ENCODE data around the gene CCT8L2. TPM values are rescaled to one million over a fixed set of nuclear protein-coding genes. Genes with fewer than 3 reads are reported as not detected.
"Not testable (repeated sequence)": the region's sequence is repeated elsewhere in the genome, so short reads cannot be mapped to it uniquely, and the experiment has no call there.

The CCT8L2 gene
- total RNA-seq, 1 donor from 2014 or later: not detected

DNA sequence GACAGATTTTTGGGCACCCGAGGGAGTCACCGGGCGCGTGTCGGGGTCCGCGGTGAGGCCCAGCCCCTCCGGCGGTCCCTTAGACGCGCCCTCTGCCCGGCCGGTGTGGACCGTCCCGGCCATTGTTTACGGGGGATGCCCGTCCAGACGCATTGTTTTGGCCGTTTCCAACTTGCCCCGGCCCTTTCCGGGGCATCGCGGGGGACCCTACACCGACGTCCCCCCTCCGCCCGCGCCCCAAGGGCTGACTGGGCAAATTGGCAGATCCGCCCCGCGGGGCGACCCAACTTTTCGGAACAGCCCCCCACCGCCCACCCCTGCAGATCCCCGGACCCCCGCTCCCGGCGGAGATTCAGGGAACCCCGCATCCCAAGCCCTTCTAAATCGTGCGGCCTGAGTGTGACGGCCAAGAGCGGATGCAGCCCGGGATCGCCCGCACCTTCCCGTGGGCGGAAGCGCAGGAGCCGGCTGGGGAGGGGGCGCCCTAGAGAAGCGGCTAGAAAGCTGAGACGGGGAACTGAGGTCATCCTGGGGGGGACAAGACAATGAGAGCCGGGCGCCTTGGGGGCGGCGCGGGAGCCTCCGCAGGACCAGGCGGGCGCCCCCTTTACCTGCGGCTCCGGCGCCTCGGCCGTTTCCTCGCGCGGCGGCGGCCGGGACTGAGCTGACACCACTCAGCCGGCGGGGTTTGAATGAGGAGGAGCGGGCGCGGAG is 17.1 kb upstream of the CCT8L2 start:
- Mint-ChIP-seq H3K27me3 (ENCODE audit: unreplicated experiment) (peaks cover 17% of the 10 kb centered on the region), H3K4me1 (ENCODE audit: low read depth, unreplicated experiment) (no peaks in the 10 kb centered on the region)

DNA sequence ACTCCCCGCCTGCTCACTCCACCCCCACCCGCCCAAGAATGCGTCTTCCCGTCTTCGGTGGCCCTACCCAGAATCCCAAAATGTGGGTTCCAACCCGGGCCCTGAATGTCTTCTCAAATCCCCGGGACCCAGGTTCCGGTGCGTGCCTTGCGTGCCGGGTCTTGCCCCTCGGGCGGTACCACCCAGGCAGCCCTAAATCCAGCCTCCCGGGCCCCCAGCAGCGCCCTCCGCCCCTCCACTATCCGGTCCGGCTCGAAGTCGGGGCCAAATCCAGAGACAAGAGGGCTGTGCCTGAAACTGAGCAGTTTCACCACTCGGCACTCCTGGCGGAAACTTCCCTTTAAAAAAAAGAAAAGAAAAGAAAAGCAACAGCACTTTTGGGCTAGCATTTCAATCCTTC is 16.3 kb upstream of the CCT8L2 start:
- Mint-ChIP-seq H3K4me3 (ENCODE audit: unreplicated experiment) (no peak overlapping the region), H3K27me3 (ENCODE audit: unreplicated experiment) (peaks cover 17% of the 10 kb centered on the region), H3K4me1 (ENCODE audit: low read depth, unreplicated experiment) (no peaks in the 10 kb centered on the region), H3K27ac (ENCODE audit: unreplicated experiment) (no peak overlapping the region), H3K9me3 (ENCODE audit: unreplicated experiment) (peaks cover 13% of the 10 kb centered on the region), H3K36me3 (ENCODE audit: unreplicated experiment) (peaks cover 15% of the 10 kb centered on the region)
- DNase-seq: no peak
- TF ChIP-seq, protein P1, sequence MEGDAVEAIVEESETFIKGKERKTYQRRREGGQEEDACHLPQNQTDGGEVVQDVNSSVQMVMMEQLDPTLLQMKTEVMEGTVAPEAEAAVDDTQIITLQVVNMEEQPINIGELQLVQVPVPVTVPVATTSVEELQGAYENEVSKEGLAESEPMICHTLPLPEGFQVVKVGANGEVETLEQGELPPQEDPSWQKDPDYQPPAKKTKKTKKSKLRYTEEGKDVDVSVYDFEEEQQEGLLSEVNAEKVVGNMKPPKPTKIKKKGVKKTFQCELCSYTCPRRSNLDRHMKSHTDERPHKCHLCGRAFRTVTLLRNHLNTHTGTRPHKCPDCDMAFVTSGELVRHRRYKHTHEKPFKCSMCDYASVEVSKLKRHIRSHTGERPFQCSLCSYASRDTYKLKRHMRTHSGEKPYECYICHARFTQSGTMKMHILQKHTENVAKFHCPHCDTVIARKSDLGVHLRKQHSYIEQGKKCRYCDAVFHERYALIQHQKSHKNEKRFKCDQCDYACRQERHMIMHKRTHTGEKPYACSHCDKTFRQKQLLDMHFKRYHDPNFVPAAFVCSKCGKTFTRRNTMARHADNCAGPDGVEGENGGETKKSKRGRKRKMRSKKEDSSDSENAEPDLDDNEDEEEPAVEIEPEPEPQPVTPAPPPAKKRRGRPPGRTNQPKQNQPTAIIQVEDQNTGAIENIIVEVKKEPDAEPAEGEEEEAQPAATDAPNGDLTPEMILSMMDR (IDR thresholded peaks at IDR 0.05; ENCODE audit: partially characterized antibody, unreplicated experiment): no peak

More for the DNA sequence above, 17.1 kb upstream of the CCT8L2 start:
- TF ChIP-seq, protein P1 (IDR thresholded peaks at IDR 0.05; ENCODE audit: partially characterized antibody, unreplicated experiment): no peak
- H3K36me3 Mint-ChIP-seq (ENCODE audit: unreplicated experiment): peaks cover 19% of the 10 kb centered on the region
- DNase-seq: peak; percentile 43
- H3K4me3 Mint-ChIP-seq (ENCODE audit: unreplicated experiment): peak overlapping the region; percentile 46
- H3K9me3 Mint-ChIP-seq (ENCODE audit: unreplicated experiment): peaks cover 15% of the 10 kb centered on the region
- H3K27ac Mint-ChIP-seq (ENCODE audit: unreplicated experiment): no peak overlapping the region

DNA sequence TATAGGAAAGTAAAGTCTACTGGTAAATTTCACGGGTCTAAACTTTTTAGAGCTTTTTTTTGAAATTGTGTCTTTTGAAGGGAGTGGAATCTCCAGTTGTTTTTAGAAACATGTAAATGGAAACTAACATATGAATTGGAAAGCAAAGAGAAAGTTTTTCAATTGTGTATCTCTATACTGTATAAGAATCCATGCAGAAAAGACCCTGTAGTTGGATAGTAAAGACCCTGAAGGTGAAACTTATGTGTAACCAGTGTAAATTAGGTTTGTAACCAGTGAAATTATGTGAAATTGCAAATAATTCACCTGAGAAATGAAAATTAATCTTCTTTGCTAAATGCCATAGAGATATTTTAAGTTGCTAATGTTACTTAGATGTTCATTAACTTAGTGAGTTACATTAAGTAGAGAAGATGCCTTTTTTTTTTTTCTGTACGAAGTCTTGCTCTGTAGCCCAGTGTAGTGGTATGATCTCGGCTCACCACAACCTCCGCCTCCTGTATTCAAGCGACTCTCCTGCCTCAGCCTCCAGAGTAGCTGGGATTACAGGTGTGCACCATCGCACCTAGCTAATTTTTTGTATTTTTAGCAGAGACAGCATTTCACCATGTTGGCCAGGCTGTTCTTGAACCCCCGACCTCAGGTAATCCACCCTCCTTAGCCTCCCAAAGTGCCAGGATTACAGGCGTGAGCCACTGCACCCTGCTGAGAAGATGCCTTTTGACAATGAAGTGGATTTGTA is 11.8 kb upstream of the CCT8L2 start:
- peaks cover 10% of the 10 kb centered on the region for H3K27me3 Mint-ChIP-seq (ENCODE audit: unreplicated experiment)
- not testable (repeated sequence) for H3K4me3 Mint-ChIP-seq (ENCODE audit: unreplicated experiment); H3K4me1 Mint-ChIP-seq (ENCODE audit: low read depth, unreplicated experiment); H3K27ac Mint-ChIP-seq (ENCODE audit: unreplicated experiment); DNase-seq; H3K36me3 Mint-ChIP-seq (ENCODE audit: unreplicated experiment); H3K9me3 Mint-ChIP-seq (ENCODE audit: unreplicated experiment)

DNA sequence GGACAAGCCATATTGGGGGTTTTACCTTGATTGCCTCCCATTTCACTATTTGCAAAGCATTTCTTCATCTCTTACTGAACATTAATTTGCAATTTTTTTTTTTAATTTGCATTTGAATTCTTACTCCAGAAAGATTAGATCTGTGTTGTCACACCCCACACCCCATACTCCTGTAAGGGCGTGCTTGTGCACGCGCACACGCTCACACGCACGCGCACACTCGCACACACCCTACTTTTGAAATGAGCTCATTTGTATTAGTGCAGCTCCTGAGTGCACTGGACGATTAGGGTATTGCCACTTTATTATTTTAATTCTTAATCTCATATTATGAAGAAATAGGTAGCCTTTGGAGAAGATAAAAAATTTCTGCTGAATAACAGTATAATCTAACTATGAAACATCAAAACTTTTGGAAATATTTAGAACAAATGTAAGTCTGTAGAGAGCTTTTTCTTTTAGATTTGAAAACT is 11.2 kb upstream of the CCT8L2 start:
- not testable (repeated sequence) for H3K36me3 Mint-ChIP-seq (ENCODE audit: unreplicated experiment); DNase-seq; H3K9me3 Mint-ChIP-seq (ENCODE audit: unreplicated experiment); H3K27ac Mint-ChIP-seq (ENCODE audit: unreplicated experiment); H3K4me1 Mint-ChIP-seq (ENCODE audit: low read depth, unreplicated experiment); H3K27me3 Mint-ChIP-seq (ENCODE audit: unreplicated experiment); H3K4me3 Mint-ChIP-seq (ENCODE audit: unreplicated experiment)

DNA sequence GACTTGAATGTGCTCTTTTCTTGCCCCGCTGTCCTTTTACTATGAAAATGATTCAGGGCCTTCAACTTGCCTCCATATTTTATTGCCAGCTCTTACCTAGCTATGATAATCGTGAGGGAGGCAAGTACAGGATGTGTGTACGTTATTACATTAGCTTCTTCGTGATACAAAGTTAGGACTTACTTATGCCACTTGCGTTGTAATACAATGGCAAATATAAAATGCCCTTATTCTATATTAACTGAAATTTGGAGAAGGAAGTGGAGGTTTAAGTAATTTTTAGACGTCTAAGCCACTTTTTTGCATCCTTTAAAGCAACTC is 10.8 kb upstream of the CCT8L2 start:
- Mint-ChIP-seq H3K4me3 (ENCODE audit: unreplicated experiment) (peak overlapping the region; percentile 82), H3K27ac (ENCODE audit: unreplicated experiment) (no peak overlapping the region), H3K36me3 (ENCODE audit: unreplicated experiment) (no peaks in the 10 kb centered on the region), H3K4me1 (ENCODE audit: low read depth, unreplicated experiment) (no peaks in the 10 kb centered on the region), H3K9me3 (ENCODE audit: unreplicated experiment) (peaks cover 3% of the 10 kb centered on the region), H3K27me3 (ENCODE audit: unreplicated experiment) (peaks cover 5% of the 10 kb centered on the region)
- TF ChIP-seq, protein P1 (IDR thresholded peaks at IDR 0.05; ENCODE audit: partially characterized antibody, unreplicated experiment): no peak
- DNase-seq: no peak

DNA sequence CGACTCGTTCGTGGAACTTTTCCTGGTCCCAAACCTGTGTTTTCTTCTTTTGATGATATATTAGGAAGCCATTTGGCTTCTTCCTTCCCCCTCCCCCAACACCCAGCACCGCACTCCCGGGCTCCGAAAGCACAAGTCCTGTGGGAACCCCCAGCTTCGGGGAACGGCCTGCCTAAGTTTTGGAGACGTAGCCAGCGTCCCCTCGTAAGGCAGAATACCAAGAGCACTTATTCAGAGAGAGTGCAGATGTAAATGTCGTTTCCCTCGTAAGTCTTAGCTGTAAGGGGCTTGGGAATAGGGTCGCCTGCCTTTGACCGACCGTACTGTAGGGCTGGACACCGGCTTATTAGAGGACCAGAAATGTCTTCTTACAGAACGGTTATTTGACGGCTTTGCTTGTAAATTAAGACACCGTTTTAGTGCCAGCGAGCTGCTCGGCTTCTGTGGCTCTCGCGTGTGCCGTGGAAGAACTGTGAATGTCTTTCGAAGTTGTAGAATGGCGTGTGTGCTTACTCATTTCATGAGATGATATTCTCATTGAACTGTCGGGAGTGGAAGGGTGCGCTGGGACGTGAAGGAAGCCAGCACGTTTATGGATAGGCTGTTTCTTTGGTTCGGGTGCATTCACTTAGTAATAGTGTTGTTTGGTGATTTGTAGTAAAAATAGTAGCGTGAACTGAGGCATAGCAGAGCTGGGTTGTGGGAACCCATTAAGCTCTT is 10.3 kb upstream of the CCT8L2 start:
- H3K36me3 Mint-ChIP-seq (ENCODE audit: unreplicated experiment); H3K9me3 Mint-ChIP-seq (ENCODE audit: unreplicated experiment); H3K27ac Mint-ChIP-seq (ENCODE audit: unreplicated experiment); DNase-seq; H3K4me1 Mint-ChIP-seq (ENCODE audit: low read depth, unreplicated experiment); H3K27me3 Mint-ChIP-seq (ENCODE audit: unreplicated experiment): not testable (repeated sequence)
- H3K4me3 Mint-ChIP-seq (ENCODE audit: unreplicated experiment): peak overlapping the region; percentile 82

DNA sequence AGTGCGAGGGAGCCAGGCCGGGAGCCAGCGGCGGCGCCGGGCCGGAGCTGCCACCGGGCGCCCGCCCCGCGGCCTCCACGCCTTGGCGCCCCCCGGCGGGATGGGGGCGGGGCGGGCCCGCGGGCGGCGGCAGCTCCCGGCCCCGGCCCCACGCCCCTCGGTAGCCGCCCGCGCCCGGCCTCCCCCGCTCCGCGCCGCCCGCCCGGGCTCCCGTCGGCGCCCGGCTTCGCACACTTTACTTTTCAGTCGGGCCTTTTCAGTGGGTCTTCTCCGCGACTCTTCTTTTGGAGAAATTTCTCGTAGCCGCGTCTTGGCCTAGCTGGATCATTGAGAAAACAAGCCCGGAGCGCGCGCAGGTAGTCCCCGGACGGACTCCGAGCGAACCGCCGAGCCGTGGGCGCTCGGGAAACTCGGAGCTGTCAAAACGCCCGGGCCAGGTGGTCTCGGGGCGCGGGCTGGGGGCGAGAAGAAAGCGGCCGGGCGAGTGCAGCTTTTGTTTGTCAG is 9.7 kb upstream of the CCT8L2 start:
- DNase-seq; H3K36me3 Mint-ChIP-seq (ENCODE audit: unreplicated experiment); H3K27me3 Mint-ChIP-seq (ENCODE audit: unreplicated experiment); H3K27ac Mint-ChIP-seq (ENCODE audit: unreplicated experiment); H3K9me3 Mint-ChIP-seq (ENCODE audit: unreplicated experiment); H3K4me1 Mint-ChIP-seq (ENCODE audit: low read depth, unreplicated experiment): not testable (repeated sequence)
- H3K4me3 Mint-ChIP-seq (ENCODE audit: unreplicated experiment): peak overlapping the region; percentile 82

Measured in glutamatergic neuron (in vitro differentiated cells).